NOMO-1 (cell line): Measurements from ENCODE around the gene PALM3.
A peak's percentile ranks its signal among the peaks of the same experiment; 100 is the strongest.

ENCODE experiments used
- DNase-seq, 2 experiments: peaks; one replicate each; lab custom pipeline; 2025; ENCODE audit not compliant: unreplicated experiment in 2 of 2; lab: John Stamatoyannopoulos, UW

Gene PALM3

DNA sequence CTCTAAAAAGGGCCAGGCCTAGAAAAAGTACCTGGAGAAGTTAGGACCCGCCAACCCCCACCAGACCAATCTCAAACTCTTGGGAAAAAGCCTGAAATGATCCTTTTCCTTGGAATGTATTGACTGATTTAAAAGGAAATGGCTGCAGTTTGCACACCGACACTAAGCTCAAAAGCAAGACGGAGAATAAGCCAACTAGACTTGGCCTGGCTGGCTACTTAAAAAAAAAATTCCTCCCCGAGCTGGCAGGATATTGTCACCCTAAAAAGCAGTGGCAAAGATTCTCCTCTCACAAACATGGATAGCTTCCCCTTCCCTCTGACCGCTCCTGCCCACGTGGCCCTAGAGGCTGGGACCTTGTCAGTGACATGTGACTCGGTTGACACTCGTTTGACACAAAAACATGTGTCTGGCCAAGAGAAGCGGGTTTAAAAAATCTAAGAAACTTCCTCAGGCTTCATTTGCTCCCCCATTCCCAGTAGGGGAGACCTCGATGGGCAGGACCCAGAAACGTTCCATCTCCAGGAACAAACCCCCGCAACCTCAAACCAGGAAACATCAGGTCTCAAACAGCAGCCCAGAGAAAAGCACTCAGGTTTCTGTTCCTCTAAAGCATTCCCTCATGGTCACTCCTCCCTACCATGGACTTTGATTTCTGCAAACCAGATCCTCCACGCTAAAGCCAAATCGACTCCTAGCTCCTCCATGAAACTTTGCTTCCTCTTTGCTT is 57.1 kb downstream of the PALM3 start:
- DNase-seq: peak; percentile 75 to 83
